Measurements from ENCODE around the gene SPINT2.

GRCh38 chr19:38293281-38293680 is 28.9 kb downstream of the SPINT2 start:
- no peak for TF ChIP-seq CTCF (IDR thresholded peaks at IDR 0.05; ENCODE audit: low read depth, low read length, missing input control)
- no peak for TF ChIP-seq GABPA (IDR thresholded peaks at IDR 0.05 in 1 of 2, conservative IDR thresholded peaks at IDR 0.05 in 1 of 2)
- no peak for TF ChIP-seq SP1 (IDR thresholded peaks at IDR 0.05)
- no peak for TF ChIP-seq RAD21 (IDR thresholded peaks at IDR 0.05)
- TF ChIP-seq EGR1 (IDR thresholded peaks at IDR 0.05; ENCODE audit: low read depth in 2 of 2) = no peak
- TF ChIP-seq JUND (IDR thresholded peaks at IDR 0.05) = no peak
- TF ChIP-seq MAX (IDR thresholded peaks at IDR 0.05) = no peak
- TF ChIP-seq REST (IDR thresholded peaks at IDR 0.05) = no peak
- no peak for TF ChIP-seq FOXA1 (IDR thresholded peaks at IDR 0.05)
- no peak for TF ChIP-seq ZBTB33 (IDR thresholded peaks at IDR 0.05)
- no peak for TF ChIP-seq ATF3 (IDR thresholded peaks at IDR 0.05)
- TF ChIP-seq HNF4A (conservative IDR thresholded peaks at IDR 0.05) = no peak
- no peak for TF ChIP-seq RXRA (IDR thresholded peaks at IDR 0.05)
